HepG2 (cell line): ENCODE results near the gene TXNDC12. TPM values are rescaled to one million over a fixed set of nuclear protein-coding genes. Genes with fewer than 3 reads are reported as not detected.

Source experiments
- BHLHE40 ChIP-seq: IDR thresholded peaks from 2 replicates; pipeline ENCODE4 v1.6.1; 2011; ENCODE audit warnings: low read length, improper control_type of control experiment
- CBX1 ChIP-seq: IDR thresholded peaks from one replicate; pipeline ENCODE4 v1.6.1; 2016; ENCODE audit warnings: antibody characterized with exemption, low read depth
- MBNL3 ChIP-seq: fragments of 250-450 bp; sonication (Bioruptor Pico); conservative IDR thresholded peaks from 2 replicates; pipeline ENCODE4 v1.8.0; 2022; ENCODE audit warnings: mild to moderate bottlenecking, inconsistent platforms
- MEIS1 ChIP-seq: sonication (generic); formaldehyde crosslinking; IDR thresholded peaks from 2 replicates; pipeline ENCODE4 v1.9.0; 2021; ENCODE audit warnings: mild to moderate bottlenecking, missing genetic modification reagents, moderate library complexity, borderline replicate concordance
- MXD4 ChIP-seq: IDR thresholded peaks from 2 replicates; pipeline ENCODE4 v1.6.1; 2016; ENCODE audit warnings: mild to moderate bottlenecking, missing biosample characterization, missing genetic modification reagents
- NRL ChIP-seq: sonication (generic); formaldehyde crosslinking; IDR thresholded peaks from 2 replicates; pipeline ENCODE4 v1.5.0; 2020; ENCODE audit warnings: missing genetic modification reagents, mild to moderate bottlenecking, moderate library complexity, borderline replicate concordance
- PAWR ChIP-seq: sonication (generic); formaldehyde crosslinking; IDR thresholded peaks from 2 replicates; pipeline ENCODE4 v1.4.0; 2020; ENCODE audit warnings: missing genetic modification reagents, mild to moderate bottlenecking, borderline replicate concordance
- SYNCRIP ChIP-seq: fragments of 200-400 bp; formaldehyde crosslinking; IDR thresholded peaks from 2 replicates; pipeline ENCODE4 v1.6.1; 2018; ENCODE audit warnings: mild to moderate bottlenecking, low read depth, low read length; ENCODE audit not compliant: insufficient read depth
- TRIM24 ChIP-seq: sonication (generic); formaldehyde crosslinking; IDR thresholded peaks from 2 replicates; pipeline ENCODE4 v1.8.0; 2022; ENCODE audit warnings: mild to moderate bottlenecking, missing genetic modification reagents
- ZFY ChIP-seq: sonication (generic); formaldehyde crosslinking; IDR thresholded peaks from 2 replicates; pipeline ENCODE4 v1.4.0; 2020; ENCODE audit warnings: missing genetic modification reagents
- ZNF17 ChIP-seq: sonication (generic); formaldehyde crosslinking; IDR thresholded peaks from 2 replicates; pipeline ENCODE4 v1.5.0; 2020; ENCODE audit warnings: mild to moderate bottlenecking, missing genetic modification reagents
- ZNF766 ChIP-seq: sonication (generic); formaldehyde crosslinking; IDR thresholded peaks from 2 replicates; pipeline ENCODE4 v1.5.0; 2020; ENCODE audit warnings: missing genetic modification reagents, borderline replicate concordance
- ZNF841 ChIP-seq: sonication (generic); formaldehyde crosslinking; IDR thresholded peaks from 2 replicates; pipeline ENCODE4 v1.8.1; 2023; ENCODE audit warnings: missing genetic modification reagents, borderline replicate concordance
- ZNF879 ChIP-seq: sonication (generic); formaldehyde crosslinking; IDR thresholded peaks from 2 replicates; pipeline ENCODE4 v1.8.1; 2023; ENCODE audit warnings: missing genetic modification reagents
- polyA plus RNA-seq, 8 experiments: library from polyadenylated mRNA; depleted of rRNA in 3 of 8; stranded (reverse) in 7 of 8; unstranded in 1 of 8; fragments of >200 nt; fragmentation: Illumina TruSeq in 4 of 8; extraction: Trizol in 4 of 8; gene quantifications; 2 replicates each; pipeline versions ENCODE4 v1.2.1 to v1.2.3, GENCODE V29; 2011 to 2016; ENCODE audit warnings: low read depth in 4 of 8, missing spikeins in 1 of 8, mixed read lengths in 1 of 8; ENCODE audit not compliant: insufficient read depth in 1 of 8
- total RNA-seq, 5 experiments: library from RNA; depleted of rRNA; stranded (reverse); fragments of >200 nt; fragmentation: Illumina TruSeq; extraction: Trizol; gene quantifications; 2 replicates each; pipeline ENCODE4 v1.2.3, GENCODE V29; 2016; ENCODE audit warnings: low read depth in 1 of 5
- TF ChIP-seq, protein P1 (sequence below): sonication (generic); formaldehyde crosslinking; IDR thresholded peaks from 2 replicates; pipeline ENCODE4 v1.8.0; 2022; ENCODE audit warnings: missing genetic modification reagents, mild to moderate bottlenecking, moderate library complexity, borderline replicate concordance
- TF ChIP-seq, protein P2 (sequence below): IDR thresholded peaks from 2 replicates; pipeline ENCODE4 v1.6.1; 2016; ENCODE audit warnings: mild to moderate bottlenecking
- TF ChIP-seq, protein P3 (sequence below): sonication (generic); formaldehyde crosslinking; conservative IDR thresholded peaks from 2 replicates; pipeline ENCODE4 v1.5.0; 2020; ENCODE audit warnings: missing genetic modification reagents
- TF ChIP-seq, protein P4 (sequence below): sonication (generic); formaldehyde crosslinking; IDR thresholded peaks from 2 replicates; pipeline ENCODE4 v1.5.0; 2020; ENCODE audit warnings: mild to moderate bottlenecking, low read depth, missing genetic modification reagents, borderline replicate concordance
- TF ChIP-seq, protein P5 (sequence below): IDR thresholded peaks from 2 replicates; pipeline ENCODE4 v1.6.1; 2016; ENCODE audit warnings: missing biosample characterization, missing genetic modification reagents, low read depth

TXNDC12 gene
- total and polyA plus RNA-seq, 2 of the 13 experiments (the other 11 are each of a cell fraction or from before 2014, with no cell fraction given) = 65.6 to 67.2 TPM

DNA sequence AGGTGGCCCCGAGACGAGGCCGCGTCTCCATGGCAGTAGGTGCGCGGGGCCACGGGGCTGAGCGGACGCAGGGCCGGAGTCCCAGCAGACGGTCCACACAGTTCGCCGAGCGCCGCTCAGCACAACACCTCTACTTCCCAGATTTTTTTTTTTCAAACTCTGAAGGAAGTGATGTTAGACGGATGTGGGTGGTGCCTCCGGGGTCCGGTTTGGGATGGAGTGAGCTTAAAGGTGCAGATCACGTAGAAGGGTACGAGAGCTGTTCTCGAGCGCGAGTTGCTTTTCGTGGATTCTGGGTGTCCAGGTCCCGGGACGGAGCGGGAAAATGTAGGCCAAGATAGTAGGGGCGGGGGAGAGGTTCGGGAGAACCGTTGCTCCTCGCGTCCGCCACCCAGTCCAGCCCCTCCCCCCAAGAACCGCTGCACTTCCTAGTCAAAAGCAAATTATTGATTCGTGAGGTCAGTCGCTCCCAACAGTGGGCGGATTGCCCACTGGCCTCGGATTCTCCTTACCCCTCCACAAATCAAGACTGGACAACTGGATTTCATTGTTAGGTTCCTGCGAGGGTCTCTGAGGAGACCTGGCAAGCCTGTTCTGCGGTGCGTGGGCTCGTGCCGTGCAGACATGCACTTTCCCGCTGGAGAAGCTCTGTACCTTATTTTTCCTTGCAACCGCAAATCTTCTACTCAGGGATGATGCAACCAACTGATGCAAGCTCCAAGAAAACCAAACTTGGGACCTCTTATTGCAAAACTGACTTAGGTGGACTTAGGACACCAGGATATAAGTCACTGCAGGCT is at the start of gene TXNDC12 (continued):
- TF ChIP-seq, protein P1, sequence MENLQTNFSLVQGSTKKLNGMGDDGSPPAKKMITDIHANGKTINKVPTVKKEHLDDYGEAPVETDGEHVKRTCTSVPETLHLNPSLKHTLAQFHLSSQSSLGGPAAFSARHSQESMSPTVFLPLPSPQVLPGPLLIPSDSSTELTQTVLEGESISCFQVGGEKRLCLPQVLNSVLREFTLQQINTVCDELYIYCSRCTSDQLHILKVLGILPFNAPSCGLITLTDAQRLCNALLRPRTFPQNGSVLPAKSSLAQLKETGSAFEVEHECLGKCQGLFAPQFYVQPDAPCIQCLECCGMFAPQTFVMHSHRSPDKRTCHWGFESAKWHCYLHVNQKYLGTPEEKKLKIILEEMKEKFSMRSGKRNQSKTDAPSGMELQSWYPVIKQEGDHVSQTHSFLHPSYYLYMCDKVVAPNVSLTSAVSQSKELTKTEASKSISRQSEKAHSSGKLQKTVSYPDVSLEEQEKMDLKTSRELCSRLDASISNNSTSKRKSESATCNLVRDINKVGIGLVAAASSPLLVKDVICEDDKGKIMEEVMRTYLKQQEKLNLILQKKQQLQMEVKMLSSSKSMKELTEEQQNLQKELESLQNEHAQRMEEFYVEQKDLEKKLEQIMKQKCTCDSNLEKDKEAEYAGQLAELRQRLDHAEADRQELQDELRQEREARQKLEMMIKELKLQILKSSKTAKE = no peak
- TF ChIP-seq SYNCRIP (no peak), MBNL3 (CRISPR knock-in tag) (no peak), ZNF879 (peak; percentile 16; the same call in 1 of the 2 replicates), ZNF17 (CRISPR knock-in tag) (no peak), NRL (CRISPR knock-in tag) (peak; percentile 91), CBX1 (peak; percentile 77), ZNF841 (CRISPR knock-in tag) (no peak), PAWR (CRISPR knock-in tag) (no peak), TRIM24 (CRISPR knock-in tag) (no peak), MEIS1 (CRISPR knock-in tag) (peak; percentile 49; the same call in 1 of the 2 replicates), ZFY (CRISPR knock-in tag) (peak; percentile 87), ZNF766 (no peak), MXD4 (CRISPR knock-in tag) (peak; percentile 58; the same call in 1 of the 2 replicates), BHLHE40 (no peak)
- TF ChIP-seq, protein P2, sequence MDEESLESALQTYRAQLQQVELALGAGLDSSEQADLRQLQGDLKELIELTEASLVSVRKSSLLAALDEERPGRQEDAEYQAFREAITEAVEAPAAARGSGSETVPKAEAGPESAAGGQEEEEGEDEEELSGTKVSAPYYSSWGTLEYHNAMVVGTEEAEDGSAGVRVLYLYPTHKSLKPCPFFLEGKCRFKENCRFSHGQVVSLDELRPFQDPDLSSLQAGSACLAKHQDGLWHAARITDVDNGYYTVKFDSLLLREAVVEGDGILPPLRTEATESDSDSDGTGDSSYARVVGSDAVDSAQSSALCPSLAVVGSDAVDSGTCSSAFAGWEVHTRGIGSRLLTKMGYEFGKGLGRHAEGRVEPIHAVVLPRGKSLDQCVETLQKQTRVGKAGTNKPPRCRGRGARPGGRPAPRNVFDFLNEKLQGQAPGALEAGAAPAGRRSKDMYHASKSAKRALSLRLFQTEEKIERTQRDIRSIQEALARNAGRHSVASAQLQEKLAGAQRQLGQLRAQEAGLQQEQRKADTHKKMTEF (CRISPR knock-in tag) = peak; percentile 76
- TF ChIP-seq, protein P3, sequence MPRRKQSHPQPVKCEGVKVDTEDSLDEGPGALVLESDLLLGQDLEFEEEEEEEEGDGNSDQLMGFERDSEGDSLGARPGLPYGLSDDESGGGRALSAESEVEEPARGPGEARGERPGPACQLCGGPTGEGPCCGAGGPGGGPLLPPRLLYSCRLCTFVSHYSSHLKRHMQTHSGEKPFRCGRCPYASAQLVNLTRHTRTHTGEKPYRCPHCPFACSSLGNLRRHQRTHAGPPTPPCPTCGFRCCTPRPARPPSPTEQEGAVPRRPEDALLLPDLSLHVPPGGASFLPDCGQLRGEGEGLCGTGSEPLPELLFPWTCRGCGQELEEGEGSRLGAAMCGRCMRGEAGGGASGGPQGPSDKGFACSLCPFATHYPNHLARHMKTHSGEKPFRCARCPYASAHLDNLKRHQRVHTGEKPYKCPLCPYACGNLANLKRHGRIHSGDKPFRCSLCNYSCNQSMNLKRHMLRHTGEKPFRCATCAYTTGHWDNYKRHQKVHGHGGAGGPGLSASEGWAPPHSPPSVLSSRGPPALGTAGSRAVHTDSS (CRISPR knock-in tag) = no peak
- TF ChIP-seq, protein P4, sequence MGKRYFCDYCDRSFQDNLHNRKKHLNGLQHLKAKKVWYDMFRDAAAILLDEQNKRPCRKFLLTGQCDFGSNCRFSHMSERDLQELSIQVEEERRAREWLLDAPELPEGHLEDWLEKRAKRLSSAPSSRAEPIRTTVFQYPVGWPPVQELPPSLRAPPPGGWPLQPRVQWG = no peak
- TF ChIP-seq, protein P5, sequence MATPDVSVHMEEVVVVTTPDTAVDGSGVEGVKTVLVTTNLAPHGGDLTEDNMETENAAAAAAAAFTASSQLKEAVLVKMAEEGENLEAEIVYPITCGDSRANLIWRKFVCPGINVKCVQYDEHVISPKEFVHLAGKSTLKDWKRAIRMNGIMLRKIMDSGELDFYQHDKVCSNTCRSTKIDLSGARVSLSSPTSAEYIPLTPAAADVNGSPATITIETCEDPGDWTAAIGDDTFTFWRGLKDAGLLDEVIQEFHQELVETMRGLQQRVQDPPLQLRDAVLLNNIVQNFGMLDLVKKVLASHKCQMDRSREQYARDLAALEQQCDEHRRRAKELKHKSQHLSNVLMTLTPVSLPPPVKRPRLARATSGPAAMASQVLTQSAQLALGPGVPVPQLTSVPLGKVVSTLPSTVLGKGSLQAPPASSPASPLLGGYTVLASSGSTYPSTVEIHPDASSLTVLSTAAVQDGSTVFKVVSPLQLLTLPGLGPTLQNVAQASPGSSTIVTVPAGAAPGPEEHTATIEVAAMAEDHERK = no peak
